HuH-7 (cell line): ENCODE data around the gene LAMB4.

Experiments used
- DNase-seq: peaks from one replicate; pipeline ENCODE4 v3.0.0; 2011; ENCODE audit warnings: low spot score

The LAMB4 gene

DNA sequence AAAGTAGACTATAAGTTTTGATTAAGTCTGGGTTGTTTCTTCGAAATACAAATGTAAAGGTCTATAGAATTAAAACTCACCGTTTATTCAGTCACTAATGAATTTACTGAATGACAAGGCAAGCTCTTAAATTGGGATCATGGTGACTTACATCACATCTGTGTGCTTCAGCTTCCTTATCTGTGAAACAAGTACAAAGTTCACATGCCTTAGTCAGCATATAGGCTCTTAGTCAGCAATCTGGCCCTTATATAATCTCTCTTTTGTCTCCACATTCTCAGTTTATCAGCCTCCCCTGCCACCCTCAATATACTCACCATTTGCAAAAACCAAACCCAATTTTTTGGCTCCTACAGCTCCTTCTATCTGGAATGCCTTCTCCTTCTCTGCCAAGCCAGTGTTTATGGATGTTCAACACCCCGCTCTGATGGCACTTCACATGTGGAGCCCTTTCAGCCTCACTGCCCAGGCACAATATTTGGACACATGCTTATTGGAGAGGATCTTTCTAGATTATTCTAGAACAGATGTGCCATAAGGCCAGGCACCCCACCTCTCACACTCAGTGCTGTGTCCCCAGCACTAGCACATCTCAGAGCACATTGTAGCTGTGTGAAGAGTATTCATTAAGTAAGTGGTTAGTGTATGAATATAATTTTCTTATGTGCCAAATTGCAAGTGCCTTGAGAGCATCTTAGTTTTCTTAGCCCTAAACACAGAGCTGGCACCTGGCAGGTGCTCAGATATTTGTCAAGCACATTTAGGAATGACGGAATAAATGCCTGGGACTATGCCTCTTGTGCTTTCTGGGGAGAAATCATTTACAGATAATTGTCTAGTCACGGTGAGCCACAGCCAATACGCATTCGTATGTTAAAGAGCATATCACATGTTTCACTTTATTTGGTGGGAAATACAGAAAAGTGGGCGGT, 117.4 kb downstream of the LAMB4 start:
- peak; percentile 36 for DNase-seq

DNA sequence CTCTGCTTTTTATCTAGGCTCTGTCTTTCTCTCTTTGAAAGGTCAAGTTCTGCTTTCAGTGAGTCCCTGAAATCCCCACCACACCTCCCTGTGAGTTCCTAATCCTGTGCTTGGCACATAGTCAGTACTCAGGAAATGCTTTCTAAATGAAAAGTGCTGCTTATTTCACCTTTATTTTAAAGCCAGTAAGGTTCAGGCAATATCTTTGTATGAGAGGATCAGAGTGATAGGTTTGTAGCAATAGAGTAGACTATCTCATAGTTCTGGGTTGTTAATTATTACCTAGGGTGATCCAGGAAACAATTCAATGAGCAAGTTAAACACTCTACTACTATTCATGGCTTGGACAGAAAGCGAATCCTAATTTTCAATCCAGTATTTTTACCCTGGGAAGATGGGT, 119.8 kb downstream of the LAMB4 start:
- peak; percentile 23 for DNase-seq

DNA sequence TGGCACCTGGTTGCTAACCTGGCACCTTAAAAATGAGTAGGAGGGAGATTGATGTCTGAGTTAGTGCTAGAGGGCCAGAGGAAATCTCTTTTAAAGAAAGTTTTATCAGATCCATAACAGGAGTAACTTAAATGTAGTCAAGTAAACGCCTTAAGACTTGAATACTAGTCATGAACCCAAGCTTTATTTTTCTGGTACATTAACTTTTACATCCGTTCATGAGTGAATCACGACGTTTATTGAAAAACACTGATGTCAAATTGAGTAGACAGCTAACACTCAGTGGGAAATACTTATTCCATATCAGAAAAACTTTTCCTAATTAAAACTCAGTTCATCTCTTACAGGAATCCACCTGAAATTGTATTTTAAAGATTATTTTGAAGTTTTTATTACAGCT, 120.3 kb downstream of the LAMB4 start:
- no peak for DNase-seq

DNA sequence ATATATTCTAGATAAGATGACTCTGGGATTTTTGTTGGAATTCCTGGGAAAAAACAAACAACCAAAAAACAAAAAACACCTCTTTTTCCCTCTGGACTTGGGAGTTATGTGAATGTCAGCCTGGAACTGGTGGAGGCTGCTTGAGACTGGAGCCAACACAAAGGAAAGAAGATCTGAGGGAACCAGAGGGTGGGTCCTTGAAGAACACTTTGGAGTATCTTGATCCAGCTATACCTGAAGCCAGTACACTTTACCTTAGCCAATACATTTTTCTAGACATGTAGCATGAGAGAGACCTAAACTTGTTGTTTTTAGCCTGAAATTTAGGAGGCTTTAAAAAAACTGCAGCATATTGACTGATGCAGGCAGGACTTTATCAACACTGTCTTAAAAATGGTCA, 121.3 kb downstream of the LAMB4 start:
- no peak for DNase-seq

DNA sequence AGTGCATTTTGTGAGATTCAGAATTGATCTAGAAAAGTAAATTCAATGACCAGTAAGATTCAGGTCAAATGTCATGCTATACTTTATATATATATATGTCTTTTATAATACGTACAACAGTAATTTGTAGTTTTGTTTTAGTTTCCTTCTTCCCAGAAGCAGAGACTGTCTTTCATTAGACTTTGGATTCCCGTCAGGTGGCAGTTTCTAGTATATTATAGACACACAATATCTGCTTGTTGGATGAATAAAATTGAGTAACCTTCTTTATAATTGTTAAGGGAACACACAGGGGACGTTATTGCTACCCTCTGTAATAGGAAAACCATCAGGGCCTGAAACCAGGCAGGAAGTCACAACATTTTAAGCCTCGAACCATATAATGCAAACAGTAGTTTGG, 121.9 kb downstream of the LAMB4 start:
- DNase-seq = no peak

DNA sequence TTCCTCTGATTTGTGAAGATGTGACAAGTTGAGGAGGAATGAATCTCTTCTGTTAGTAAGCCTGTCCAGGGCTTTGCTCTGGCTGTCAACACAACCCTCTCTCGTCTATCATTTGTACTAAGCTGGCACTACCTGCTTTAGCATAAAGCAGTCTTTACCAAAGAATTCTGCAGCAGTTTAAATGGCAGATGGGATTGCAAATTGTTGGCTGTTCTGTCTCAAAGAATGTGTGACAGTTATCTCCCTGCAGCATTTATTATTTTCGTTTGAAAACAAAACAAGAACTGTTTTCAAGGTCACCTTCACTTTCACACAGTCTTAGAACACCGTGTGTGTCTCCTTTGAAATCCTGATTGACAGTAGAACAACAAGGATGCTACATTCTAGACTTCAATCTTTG, 122.4 kb downstream of the LAMB4 start:
- no peak for DNase-seq

DNA sequence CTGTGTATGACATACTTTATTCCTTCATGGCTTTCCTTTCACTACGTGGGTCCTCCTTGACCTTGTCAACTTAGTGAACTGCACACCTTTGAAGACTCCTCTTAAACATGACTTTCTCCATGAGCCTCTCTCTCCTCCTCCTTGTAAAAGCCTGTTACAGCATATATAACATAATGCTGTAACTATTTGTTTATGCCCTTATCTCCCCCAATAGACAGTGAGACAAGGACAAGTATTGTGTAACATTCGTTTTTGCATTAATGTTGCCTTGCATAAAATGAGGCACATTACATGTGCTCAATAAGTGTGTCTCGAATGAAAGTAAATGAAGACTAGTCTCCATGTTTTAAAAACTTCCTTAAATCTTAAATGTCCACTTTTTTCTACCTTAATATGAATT, 122.9 kb downstream of the LAMB4 start:
- DNase-seq = no peak

DNA sequence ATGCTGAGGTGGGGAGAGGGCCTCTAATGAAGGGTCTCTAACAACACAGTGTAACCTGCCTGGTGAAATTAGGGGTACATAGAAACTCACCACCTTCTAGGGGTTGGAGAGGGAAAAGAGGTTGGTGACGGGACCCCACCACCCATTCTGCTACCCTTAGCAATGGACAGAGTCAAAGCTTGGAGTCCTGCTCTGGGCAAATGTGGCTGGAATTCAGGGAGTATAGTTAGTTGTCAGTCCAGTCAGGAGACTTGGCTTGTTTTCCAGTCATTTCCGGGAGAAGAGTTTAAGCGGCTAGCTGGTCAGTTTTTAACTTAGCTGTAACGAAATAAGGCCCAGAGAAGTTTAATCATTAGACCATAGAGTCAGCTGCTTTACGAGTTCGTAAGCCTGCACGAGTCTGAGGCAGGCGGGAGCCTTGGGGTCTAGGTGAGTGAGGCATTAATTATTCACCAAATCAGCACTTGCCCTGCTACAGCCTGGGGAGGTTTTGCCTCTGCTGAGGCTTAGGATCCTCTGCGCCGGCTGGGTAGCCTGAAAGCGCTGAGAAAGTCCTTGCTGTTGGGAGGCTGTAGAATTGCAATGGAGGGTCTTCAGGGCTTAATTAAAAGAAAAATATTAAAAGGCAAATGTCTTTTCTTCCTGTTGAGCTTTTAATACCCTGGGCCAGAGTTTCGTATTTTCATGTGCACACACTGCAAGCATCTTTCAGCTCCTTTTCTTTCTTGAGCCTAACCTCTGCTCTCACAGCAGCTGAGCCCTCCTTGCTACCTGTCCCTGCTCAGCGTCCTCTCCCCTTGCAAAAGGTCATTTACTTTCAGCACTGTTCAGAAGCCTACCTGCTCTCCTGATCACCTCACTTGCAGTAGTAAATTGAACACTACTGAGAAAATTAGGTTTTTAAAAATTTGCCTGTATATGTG, 125.7 kb downstream of the LAMB4 start:
- DNase-seq = peak; percentile 73

DNA sequence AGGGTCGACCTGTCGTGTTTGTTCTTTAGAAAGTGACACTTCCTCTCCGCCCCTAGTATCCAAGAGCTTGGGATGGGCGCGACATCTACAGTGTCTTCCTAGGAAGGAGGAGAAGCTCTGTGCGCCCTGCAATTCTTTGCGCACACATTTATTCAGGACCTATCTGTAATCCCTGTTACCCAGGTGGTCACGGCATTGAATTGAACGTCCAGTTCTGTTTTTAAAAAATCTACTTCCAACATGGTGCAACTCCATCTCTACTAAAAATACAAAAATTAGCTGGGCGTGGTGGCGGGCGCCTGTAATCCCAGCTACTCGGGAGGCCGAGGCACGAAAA, 126.6 kb downstream of the LAMB4 start:
- no peak for DNase-seq

DNA sequence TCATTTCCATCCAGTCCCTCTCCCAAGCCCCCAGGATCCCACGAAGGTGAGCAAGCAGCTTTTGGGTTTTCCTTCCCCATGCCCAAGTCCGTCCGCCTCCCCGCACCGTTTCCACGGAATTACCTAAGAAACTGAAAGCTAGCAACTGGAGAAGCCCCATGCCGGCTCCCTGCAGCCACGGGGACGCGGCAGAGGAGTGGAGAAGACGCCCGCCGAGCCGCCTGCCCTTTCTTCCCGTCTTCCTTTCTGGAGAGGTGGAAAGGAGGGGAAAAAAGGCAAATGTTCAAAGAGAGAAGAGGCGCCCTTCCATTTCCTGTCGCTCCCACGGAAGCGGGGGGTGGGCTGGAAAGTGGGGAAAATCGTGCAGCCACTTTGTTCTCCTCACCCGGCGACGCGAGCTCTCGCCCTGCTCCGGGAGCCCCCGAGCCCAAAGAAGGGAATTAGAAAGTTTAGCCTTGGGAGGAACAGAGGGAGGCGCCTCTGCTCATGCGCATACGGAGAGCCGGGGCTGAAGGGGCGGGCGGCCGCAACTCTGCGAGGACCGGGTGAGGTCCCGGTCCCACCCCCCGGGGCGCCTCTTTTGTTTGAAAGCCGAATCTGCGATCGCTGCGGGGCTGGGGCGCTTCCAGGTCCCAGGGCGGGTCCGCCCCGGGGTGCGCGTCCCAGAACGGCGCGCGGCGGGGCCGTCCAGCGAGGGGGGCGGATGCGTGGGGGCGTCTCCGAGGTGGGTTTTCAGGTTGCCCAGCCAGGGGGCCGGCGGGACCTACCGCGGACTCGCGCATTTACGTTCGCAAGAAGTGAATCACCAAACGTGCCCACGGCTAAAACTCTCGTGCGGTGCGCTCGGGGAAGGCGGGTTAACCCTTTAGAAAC, 127.2 kb downstream of the LAMB4 start, which contains the start of gene LAMB1:
Gene LAMB1, minus strand, starts transcription at position 436 of the 873 bp plus-strand sequence. Its CDS starts 276 bp downstream, at position 160.
- DNase-seq = peak; percentile 92

DNA sequence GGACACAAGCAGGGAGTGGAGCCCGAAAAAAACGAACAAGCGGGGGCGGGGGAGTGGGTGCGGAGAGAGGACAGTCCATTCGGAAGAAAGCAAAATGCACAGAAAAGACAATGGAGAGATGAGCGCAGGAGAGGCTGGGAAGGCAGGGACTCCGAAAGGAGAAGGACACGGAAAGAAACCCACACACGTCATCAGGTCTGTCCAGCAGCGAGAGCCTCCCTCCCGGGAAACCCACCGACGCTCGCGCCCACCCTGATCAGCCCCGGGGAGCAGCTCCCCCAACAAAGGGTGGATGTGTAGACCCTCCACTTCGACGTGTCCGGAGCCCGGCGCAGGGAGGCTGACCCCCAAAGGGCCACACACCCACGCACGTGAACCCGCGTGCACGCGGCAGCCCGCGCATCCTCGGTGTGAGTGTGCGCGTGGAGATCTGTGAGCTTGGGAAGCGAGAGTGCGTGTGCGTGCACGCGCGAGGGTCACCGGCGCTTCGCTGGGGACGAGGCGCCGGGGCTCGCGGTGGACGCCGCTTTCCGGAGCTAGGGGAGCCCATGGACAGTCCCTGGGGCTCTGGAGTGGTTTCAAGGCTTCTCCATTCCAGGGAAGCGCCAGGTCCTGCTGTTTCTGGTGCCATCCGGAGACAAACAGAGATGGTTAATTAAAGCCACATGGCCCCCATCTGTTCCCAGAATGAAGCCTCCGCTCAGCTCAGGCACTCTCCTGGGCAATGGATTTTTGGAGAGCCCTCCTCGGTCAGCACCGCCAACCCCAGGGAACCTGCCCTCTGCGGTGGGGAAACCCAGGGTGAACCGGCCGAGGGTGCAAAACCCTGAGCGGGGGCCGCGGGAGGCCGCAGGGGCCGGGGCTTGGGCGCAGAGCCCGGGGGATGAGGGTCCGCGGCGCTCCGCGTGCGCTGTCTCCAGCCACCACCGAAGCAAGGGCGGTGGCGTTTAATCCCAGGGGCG, 128.1 kb downstream of the LAMB4 start:
- peak; percentile 30 for DNase-seq

DNA sequence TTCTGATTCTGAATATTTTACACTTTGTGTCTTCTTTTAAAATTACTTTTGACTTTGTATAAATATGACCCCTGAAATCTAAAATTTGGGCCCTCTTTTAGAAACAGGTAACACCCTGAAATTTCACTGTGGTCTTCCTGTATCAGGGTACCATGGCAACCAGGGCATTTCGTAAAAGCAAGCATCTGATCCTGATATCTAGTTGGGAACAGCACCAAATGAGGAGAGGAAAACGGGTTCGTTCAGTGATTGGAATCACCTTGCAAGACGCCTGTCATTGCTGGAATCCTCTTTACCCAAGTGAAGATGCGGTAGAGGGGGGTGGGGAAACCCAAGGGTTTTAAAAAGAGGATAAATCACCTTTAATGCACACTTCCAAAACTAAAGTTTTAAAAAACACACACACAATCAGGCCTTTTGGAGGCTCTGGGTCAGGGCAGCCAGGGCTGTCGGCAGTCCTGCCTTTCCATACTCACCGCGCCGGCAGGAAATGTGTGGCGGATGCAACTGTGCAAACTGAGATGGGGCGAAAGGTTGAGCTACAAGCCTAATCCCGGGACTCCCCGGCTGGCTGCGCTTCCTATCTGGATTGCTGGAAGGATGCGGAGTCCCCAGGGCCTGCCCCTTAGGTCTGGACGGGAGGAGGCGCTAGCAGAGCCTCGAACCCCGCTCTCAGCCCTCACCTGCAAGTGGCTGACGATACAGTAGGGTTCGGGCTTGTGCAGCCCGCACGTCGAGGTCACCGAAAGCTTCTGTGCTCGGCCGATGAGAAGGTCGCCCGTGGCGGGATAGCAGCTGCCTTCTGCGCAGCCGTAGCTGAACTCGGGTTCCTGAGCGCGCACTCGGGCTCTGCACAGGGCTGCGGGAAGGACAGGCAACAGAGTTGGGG, 129.0 kb downstream of the LAMB4 start:
- DNase-seq = peak; percentile 78

DNA sequence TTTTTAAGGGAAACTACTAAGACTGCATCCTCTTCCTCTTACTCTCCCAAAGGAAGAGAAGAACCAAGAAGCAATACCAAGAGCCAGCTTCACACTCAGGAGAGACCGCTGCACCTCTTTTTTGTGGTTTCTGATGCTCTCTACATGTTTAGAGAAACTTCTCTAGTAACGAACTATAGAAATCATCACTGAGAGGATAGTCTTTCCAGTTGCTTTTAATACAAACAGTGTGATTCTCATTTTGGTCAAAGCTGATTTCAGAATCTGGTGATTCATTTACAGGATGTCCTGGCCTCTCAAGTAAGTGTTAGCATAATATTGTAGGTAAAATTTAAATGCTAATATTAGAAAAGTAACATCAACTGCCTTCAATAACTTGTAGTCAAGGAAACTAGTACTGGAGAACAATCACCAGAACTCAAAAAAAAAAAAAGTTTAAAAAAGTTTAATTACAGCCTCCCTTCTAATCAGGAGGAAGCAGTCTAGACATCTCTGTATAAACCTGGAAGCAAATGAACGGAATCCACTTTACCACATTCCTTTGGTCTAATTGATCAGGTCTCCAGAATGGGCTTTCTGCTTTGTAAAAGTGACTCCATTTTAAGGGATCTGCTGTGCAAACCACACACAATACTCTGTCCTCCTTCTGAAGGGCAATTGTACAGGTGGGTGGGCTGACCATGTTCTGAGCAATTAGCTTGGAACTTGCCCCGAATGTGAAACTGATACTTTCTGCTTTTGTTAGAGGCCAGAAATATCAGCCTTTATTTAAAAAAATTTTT, 130.2 kb downstream of the LAMB4 start:
- DNase-seq = no peak

DNA sequence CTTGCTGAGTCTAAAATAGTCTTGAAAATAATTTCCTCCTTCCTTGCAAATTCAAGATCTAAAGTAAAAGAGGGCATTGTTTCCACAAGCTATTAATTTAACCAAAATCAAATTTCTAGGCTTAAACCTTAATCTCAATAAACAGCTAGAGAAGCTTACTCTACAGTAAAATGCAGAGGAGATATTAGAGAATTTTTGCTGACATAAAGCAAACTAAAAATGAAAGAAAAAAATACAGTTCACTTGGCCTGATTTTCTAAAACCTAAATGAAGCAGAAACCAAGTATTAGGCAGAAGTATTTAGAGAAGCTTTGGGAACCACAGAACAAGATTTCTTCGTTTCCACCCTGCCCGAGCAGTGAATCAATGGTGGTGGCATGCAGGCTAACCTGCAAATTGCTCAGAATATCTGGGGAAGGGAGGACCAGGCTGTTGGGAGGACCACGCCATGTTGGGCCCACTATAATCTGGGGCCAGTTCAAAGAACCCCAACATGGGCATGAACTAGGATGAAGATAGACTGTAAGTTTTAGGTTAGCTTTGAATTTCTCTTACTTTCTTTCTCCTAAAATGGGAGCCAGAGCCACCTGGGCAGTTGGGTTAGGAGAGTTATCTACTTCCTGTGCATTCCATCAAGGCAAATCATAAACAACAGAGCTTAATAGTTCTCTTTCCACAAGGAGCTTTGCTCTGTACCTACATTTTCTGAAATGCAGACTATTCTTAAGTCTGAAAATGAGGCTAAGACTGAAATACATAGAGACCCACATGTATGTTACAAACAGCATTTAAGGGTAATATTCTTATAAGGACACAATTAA, 131.3 kb downstream of the LAMB4 start:
- DNase-seq = no peak

DNA sequence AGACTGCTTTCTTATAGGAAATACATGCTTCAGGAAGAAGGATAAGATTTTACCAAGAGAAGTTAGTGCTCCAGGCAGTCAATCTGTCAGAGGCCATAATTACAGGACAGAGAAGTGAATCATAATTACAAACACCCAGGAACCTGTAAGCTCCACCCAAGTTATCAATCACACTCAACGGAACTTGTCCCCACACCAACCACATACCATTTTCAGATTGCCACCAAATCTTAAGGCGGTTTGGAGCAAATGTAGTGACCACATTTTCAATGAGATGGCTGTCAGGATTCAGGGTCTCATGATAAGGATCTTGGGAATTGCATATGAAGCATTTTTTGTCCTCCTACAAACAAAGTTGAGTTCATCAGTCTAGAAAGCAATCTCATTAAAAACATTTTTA, 132.0 kb downstream of the LAMB4 start:
- no peak for DNase-seq

DNA sequence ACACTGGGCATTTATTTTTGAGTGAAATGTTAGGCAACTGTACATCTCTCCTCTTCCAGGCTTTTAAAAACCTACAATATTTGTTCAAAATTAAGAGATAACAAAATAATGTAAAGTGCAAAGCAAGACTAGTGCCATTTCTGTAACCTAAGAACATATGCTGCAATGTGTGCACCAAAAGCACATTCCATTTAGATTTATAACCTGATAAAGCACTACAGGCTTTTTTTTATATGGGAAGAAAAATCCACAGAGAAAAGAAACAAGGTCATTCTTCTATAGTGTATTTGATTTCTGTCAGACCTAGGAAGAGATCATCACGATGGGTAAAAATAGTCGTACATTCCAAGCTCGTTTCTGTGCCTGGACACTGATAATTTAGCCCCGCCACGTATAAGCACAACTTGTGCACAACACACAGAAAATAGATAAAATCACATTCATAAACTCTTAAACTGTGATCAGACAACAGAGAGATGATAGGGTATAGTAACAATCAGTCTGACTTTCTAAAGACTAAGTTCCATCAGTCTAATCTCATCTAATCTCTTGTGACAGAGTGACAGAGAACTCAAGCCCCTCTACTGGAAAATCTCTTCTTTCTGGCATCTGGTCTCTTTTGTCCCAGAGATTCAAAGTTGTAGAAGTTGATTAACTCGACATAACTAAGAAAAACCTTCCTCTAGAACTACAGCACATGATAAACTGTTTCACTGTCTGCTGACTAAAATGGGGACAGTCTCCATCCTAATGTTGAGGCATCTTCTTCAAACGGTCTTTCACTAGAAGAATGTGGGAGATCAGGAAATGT, 133.9 kb downstream of the LAMB4 start:
- DNase-seq = no peak
